A673 (cell line): ENCODE results near the gene KATNIP. TPM values are rescaled to one million over a fixed set of nuclear protein-coding genes. Genes with fewer than 3 reads are reported as not detected.

Source experiments
- BruUV-seq: library from RNA; stranded (reverse); fragments of 400-500 nt; replicated peaks from 2 replicates; lab custom pipeline; 2021; lab: Mats Ljungman, UMichigan
- CTCF ChIA-PET: fragments of 300-600 bp; sonication (Branson Sonifier 250); formaldehyde crosslinking; loops from one replicate; lab custom pipeline; 2022; ENCODE audit warnings: antibody characterized with exemption; lab: Charles Lee
- POLR2A ChIA-PET: fragments of 300-600 bp; sonication (Branson Sonifier 250); formaldehyde crosslinking; loops from one replicate; lab custom pipeline; 2022; ENCODE audit warnings: antibody characterized with exemption; ENCODE audit not compliant: low non-redundant PET; lab: Charles Lee
- DNase-seq: peaks from one replicate; pipeline ENCODE4 v3.0.0-alpha.2; 2015; ENCODE audit warnings: low spot score
- H3K27ac ChIP-seq: fragments of 200-600 bp; sonication (generic); 2 replicates; pipeline ENCODE4 v1.5.1; 2016; ENCODE audit warnings: mixed run types, low read depth, mild to moderate bottlenecking, mixed read lengths, antibody characterized with exemption, low read length; ENCODE audit not compliant: poor library complexity, severe bottlenecking
- H3K27me3 ChIP-seq: fragments of 200-600 bp; sonication (generic); replicated peaks from 2 replicates; pipeline ENCODE4 v1.6.1; 2017; ENCODE audit warnings: mixed run types, low read depth, mild to moderate bottlenecking, mixed read lengths, antibody characterized with exemption, low read length; ENCODE audit not compliant: insufficient read depth, poor library complexity
- H3K36me3 ChIP-seq: fragments of 200-600 bp; sonication (generic); 2 replicates; pipeline ENCODE4 v1.6.1; 2016; ENCODE audit warnings: mixed run types, mild to moderate bottlenecking, mixed read lengths, antibody characterized with exemption, low read length; ENCODE audit not compliant: insufficient read depth, poor library complexity, severe bottlenecking
- H3K4me1 ChIP-seq: fragments of 200-600 bp; sonication (generic); 2 replicates; pipeline ENCODE4 v1.6.1; 2017; ENCODE audit warnings: mixed run types, mild to moderate bottlenecking, mixed read lengths, antibody characterized with exemption, low read length; ENCODE audit not compliant: insufficient read depth, poor library complexity, severe bottlenecking
- H3K4me3 ChIP-seq: fragments of 200-600 bp; sonication (generic); 2 replicates; pipeline ENCODE4 v1.5.1; 2016; ENCODE audit warnings: low read depth, mixed run types, mild to moderate bottlenecking, mixed read lengths, low read length; ENCODE audit not compliant: poor library complexity, severe bottlenecking
- H3K9me3 ChIP-seq: fragments of 200-600 bp; sonication (generic); 2 replicates; pipeline ENCODE4 v1.6.1; 2016; ENCODE audit warnings: mixed run types, low read depth, mild to moderate bottlenecking, mixed read lengths, antibody characterized with exemption, low read length; ENCODE audit not compliant: poor library complexity, severe bottlenecking
- EZH2 ChIP-seq: fragments of 200-600 bp; sonication (generic); IDR thresholded peaks from 2 replicates; pipeline ENCODE4 v1.6.1; 2017; ENCODE audit warnings: borderline replicate concordance, low read depth, mild to moderate bottlenecking, mixed read lengths, antibody characterized with exemption, low read length; ENCODE audit not compliant: poor library complexity, severe bottlenecking
- intact Hi-C: fragments of 100-400 bp; cut with micrococcal nuclease; formaldehyde crosslinking; loops from one replicate; pipeline ENCODE4 v1.10.0; 2022; ENCODE audit not compliant: unreplicated experiment
- total RNA-seq: library from RNA; stranded (reverse); gene quantifications from 2 replicates; pipeline ENCODE4 v1.2.3, GENCODE V29; 2021
- TF ChIP-seq, protein P1 (sequence below): fragments of 300-800, 200-600 bp; sonication (generic); conservative IDR thresholded peaks from 2 replicates; pipeline ENCODE4 v1.5.1; 2017; ENCODE audit warnings: low read depth, mild to moderate bottlenecking, antibody characterized with exemption, low read length, moderate library complexity, mixed read lengths

KATNIP gene
- total RNA-seq, 1 experiment from 2014 or later = 23.9 TPM

- Histone ChIP-seq H3K4me3 (no peak overlapping the region), H3K9me3 (no peaks in the 10 kb centered on the region), H3K27ac (no peak overlapping the region), H3K27me3 (no peaks in the 10 kb centered on the region), H3K36me3 (peaks cover 50% of the 10 kb centered on the region), H3K4me1 (peaks cover 19% of the 10 kb centered on the region)
- no TSS peak for BruUV-seq
- TF ChIP-seq, protein P1, sequence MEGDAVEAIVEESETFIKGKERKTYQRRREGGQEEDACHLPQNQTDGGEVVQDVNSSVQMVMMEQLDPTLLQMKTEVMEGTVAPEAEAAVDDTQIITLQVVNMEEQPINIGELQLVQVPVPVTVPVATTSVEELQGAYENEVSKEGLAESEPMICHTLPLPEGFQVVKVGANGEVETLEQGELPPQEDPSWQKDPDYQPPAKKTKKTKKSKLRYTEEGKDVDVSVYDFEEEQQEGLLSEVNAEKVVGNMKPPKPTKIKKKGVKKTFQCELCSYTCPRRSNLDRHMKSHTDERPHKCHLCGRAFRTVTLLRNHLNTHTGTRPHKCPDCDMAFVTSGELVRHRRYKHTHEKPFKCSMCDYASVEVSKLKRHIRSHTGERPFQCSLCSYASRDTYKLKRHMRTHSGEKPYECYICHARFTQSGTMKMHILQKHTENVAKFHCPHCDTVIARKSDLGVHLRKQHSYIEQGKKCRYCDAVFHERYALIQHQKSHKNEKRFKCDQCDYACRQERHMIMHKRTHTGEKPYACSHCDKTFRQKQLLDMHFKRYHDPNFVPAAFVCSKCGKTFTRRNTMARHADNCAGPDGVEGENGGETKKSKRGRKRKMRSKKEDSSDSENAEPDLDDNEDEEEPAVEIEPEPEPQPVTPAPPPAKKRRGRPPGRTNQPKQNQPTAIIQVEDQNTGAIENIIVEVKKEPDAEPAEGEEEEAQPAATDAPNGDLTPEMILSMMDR = no peak
- no peak for TF ChIP-seq EZH2
- POLR2A ChIA-PET = interaction anchor here (0.7 kb wide), 1 partner anchor 811 kb away, joined by 3 read pairs; no protein-coding TSS in a partner anchor
- no peak for DNase-seq
- intact Hi-C loops = no loop called here
- CTCF ChIA-PET = no interaction called here
These were observed 5.3 kb upstream of the KATNIP start for GRCh38 chr16:27544671-27545070.

GRCh38 chr16:27547134-27547533 is 2.8 kb upstream of the KATNIP start:
- intact Hi-C loops = no loop called here
- ChIA-PET CTCF (no interaction called here), POLR2A (no interaction called here)
- no peaks in the 10 kb centered on the region for H3K9me3 ChIP-seq
- no peak overlapping the region for H3K4me3 ChIP-seq
- peak; percentile 73 for DNase-seq
- no peak overlapping the region for H3K27ac ChIP-seq
- peaks cover 28% of the 10 kb centered on the region for H3K36me3 ChIP-seq
- H3K4me1 ChIP-seq = peaks cover 19% of the 10 kb centered on the region
- no TSS peak for BruUV-seq
- TF ChIP-seq EZH2 = no peak
- TF ChIP-seq, protein P1 = no peak
- H3K27me3 ChIP-seq = no peaks in the 10 kb centered on the region

DNA sequence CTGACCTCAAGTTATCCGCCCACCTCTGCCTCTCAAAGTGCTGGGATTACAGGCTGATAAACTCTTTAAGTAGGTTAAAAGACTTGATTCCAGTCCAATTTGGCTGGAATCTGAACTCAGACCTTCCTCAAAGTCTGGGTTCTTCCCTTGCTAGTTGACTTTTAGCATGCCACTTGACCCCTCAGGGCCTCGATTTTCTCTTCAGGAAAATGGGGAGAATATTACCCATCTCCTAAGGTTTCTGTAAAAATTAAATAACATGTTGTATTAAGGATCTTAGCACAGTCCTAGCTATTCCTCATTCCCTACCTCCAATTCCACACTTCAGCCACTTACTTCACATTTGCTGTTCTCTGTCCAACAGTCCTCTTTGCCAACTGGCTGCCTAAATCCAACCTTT is 2.1 kb upstream of the KATNIP start:
- Histone ChIP-seq H3K36me3 (peaks cover 20% of the 10 kb centered on the region), H3K9me3 (no peaks in the 10 kb centered on the region), H3K4me1 (peaks cover 19% of the 10 kb centered on the region), H3K4me3 (no peak overlapping the region), H3K27me3 (no peaks in the 10 kb centered on the region), H3K27ac (no peak overlapping the region)
- no TSS peak for BruUV-seq
- CTCF ChIA-PET = no interaction called here
- no peak for TF ChIP-seq EZH2
- TF ChIP-seq, protein P1 = no peak
- POLR2A ChIA-PET = no interaction called here
- intact Hi-C loops = no loop called here
- no peak for DNase-seq
